Neural progenitor cell (in vitro differentiated cells): ENCODE results near the gene ARID3A. TPM values are rescaled to one million over a fixed set of nuclear protein-coding genes. Genes with fewer than 3 reads are reported as not detected.

Experiments used
- DNase-seq: peaks from one replicate; pipeline ENCODE4 v3.0.0-alpha.2; 2016; ENCODE audit warnings: low spot score
- H2AFZ ChIP-seq: fragments of 200-600 bp; sonication (generic); replicated peaks from 2 replicates; pipeline ENCODE4 v1.6.1; 2016; ENCODE audit warnings: antibody characterized with exemption
- H3F3A ChIP-seq: fragments of 200-600 bp; sonication (generic); 2 replicates; pipeline ENCODE4 v1.6.1; 2016; ENCODE audit warnings: antibody characterized with exemption, low read depth
- H3K27ac ChIP-seq: fragments of 200-600 bp; sonication (generic); 2 replicates; pipeline ENCODE4 v1.5.1; 2016; ENCODE audit warnings: mild to moderate bottlenecking
- H3K27me3 ChIP-seq: fragments of 200-600 bp; sonication (generic); 2 replicates; pipeline ENCODE4 v1.6.1; 2016; ENCODE audit warnings: mild to moderate bottlenecking, moderate library complexity
- H3K36me3 ChIP-seq: fragments of 200-600 bp; sonication (generic); 2 replicates; pipeline ENCODE4 v1.5.1; 2016
- H3K4me1 ChIP-seq: fragments of 200-600 bp; sonication (generic); 2 replicates; pipeline ENCODE4 v1.6.1; 2016; ENCODE audit warnings: mixed run types
- H3K4me2 ChIP-seq: fragments of 200-600 bp; sonication (generic); 2 replicates; pipeline ENCODE4 v1.6.1; 2016
- H3K4me3 ChIP-seq: fragments of 200-600 bp; sonication (generic); 2 replicates; pipeline ENCODE4 v1.5.1; 2016
- H3K79me2 ChIP-seq: fragments of 200-600 bp; sonication (generic); 2 replicates; pipeline ENCODE4 v1.6.1; 2016; ENCODE audit warnings: low read depth
- H3K9ac ChIP-seq: fragments of 200-600 bp; sonication (generic); 2 replicates; pipeline ENCODE4 v1.6.1; 2016
- H3K9me3 ChIP-seq: fragments of 200-600 bp; sonication (generic); 2 replicates; pipeline ENCODE4 v1.5.1; 2016; ENCODE audit warnings: low read depth
- H4K20me1 ChIP-seq: fragments of 200-600 bp; sonication (generic); 2 replicates; pipeline ENCODE4 v1.6.1; 2016; ENCODE audit warnings: low read depth
- H3K27ac Mint-ChIP-seq: 3 replicates; pipeline ENCODE4 v1.8.0; 2021; ENCODE audit warnings: mixed read lengths
- H3K27me3 Mint-ChIP-seq: 2 replicates; pipeline ENCODE4 v1.8.0; 2022; ENCODE audit warnings: low read depth, mild to moderate bottlenecking, inconsistent platforms, moderate library complexity, mixed read lengths; ENCODE audit not compliant: insufficient read depth
- H3K36me3 Mint-ChIP-seq: 3 replicates; pipeline ENCODE4 v1.8.0; 2021; ENCODE audit warnings: mixed read lengths
- H3K4me1 Mint-ChIP-seq: 3 replicates; pipeline ENCODE4 v1.8.0; 2021; ENCODE audit warnings: mixed read lengths
- H3K4me3 Mint-ChIP-seq: 3 replicates; pipeline ENCODE4 v1.8.0; 2021; ENCODE audit warnings: mild to moderate bottlenecking, moderate library complexity, mixed read lengths
- H3K9me3 Mint-ChIP-seq: 3 replicates; pipeline ENCODE4 v1.8.0; 2020; ENCODE audit warnings: mixed read lengths
- CTCF ChIP-seq: fragments of 200-600 bp; sonication (generic); IDR thresholded peaks from 2 replicates; pipeline ENCODE4 v1.5.1; 2017; ENCODE audit warnings: antibody characterized with exemption, mild to moderate bottlenecking
- EZH2 ChIP-seq: fragments of 200-600 bp; sonication (generic); IDR thresholded peaks from 2 replicates; pipeline ENCODE4 v1.6.1; 2017; ENCODE audit warnings: antibody characterized with exemption, mild to moderate bottlenecking, moderate library complexity
- EZH2phosphoT487 ChIP-seq: fragments of 200-600 bp; sonication (generic); IDR thresholded peaks from 2 replicates; pipeline ENCODE4 v1.6.1; 2017; ENCODE audit warnings: antibody characterized with exemption
- total RNA-seq: library from RNA; depleted of rRNA; stranded (reverse); fragments of >200 nt; gene quantifications from 2 replicates; pipeline ENCODE4 v1.2.3, GENCODE V29; 2015; ENCODE audit warnings: low replicate concordance

The ARID3A gene
- total RNA-seq, 1 donor from 2014 or later = 25.5 TPM

- H3K9me3 Mint-ChIP-seq = no peaks in the 10 kb centered on the region
- Histone ChIP-seq H3K4me2 (no peak overlapping the region), H3F3A (no peaks in the 10 kb centered on the region), H3K4me1 (peaks cover 10% of the 10 kb centered on the region), H3K9me3 (no peaks in the 10 kb centered on the region), H3K27ac (no peak overlapping the region), H3K36me3 (no peaks in the 10 kb centered on the region), H4K20me1 (peaks cover 82% of the 10 kb centered on the region), H3K27me3 (no peaks in the 10 kb centered on the region), H3K9ac (no peak overlapping the region), H3K79me2 (peaks cover 99% of the 10 kb centered on the region), H3K4me3 (no peak overlapping the region), H2AFZ (no peak overlapping the region)
- H3K4me3 Mint-ChIP-seq = no peak overlapping the region
- no peak for TF ChIP-seq CTCF
- no peak overlapping the region for H3K27ac Mint-ChIP-seq
- peaks cover 2% of the 10 kb centered on the region for H3K27me3 Mint-ChIP-seq
- H3K4me1 Mint-ChIP-seq = peaks cover 10% of the 10 kb centered on the region
- no peak for DNase-seq
- peaks cover 18% of the 10 kb centered on the region for H3K36me3 Mint-ChIP-seq
Measured at GRCh38 chr19:934197-934840, 8.5 kb downstream of the ARID3A start.

- H3K36me3 Mint-ChIP-seq = peaks cover 17% of the 10 kb centered on the region
- H3K27ac ChIP-seq = no peak overlapping the region
- peaks cover 99% of the 10 kb centered on the region for H3K79me2 ChIP-seq
Measured at GRCh38 chr19:934865-935479, 9.1 kb downstream of the ARID3A start.

GRCh38 chr19:936175-936546 is 10.3 kb downstream of the ARID3A start:
- Histone ChIP-seq H3K9ac (no peak overlapping the region), H3K4me1 (peaks cover 10% of the 10 kb centered on the region), H3F3A (no peaks in the 10 kb centered on the region), H3K79me2 (peaks cover 97% of the 10 kb centered on the region), H3K4me2 (no peak overlapping the region), H4K20me1 (peaks cover 89% of the 10 kb centered on the region), H3K27ac (no peak overlapping the region), H3K36me3 (no peaks in the 10 kb centered on the region), H3K27me3 (no peaks in the 10 kb centered on the region), H2AFZ (no peak overlapping the region), H3K4me3 (no peak overlapping the region), H3K9me3 (no peaks in the 10 kb centered on the region)
- H3K4me3 Mint-ChIP-seq = no peak overlapping the region
- H3K36me3 Mint-ChIP-seq = peaks cover 20% of the 10 kb centered on the region
- no peaks in the 10 kb centered on the region for H3K9me3 Mint-ChIP-seq
- H3K4me1 Mint-ChIP-seq = peaks cover 14% of the 10 kb centered on the region
- no peak overlapping the region for H3K27ac Mint-ChIP-seq
- TF ChIP-seq EZH2phosphoT487 (no peak), CTCF (no peak)
- H3K27me3 Mint-ChIP-seq = peaks cover 6% of the 10 kb centered on the region
- DNase-seq = no peak

More at GRCh38 chr19:934865-935479, 9.1 kb downstream of the ARID3A start:
- H3K9ac ChIP-seq = no peak overlapping the region
- H3K27me3 ChIP-seq = no peaks in the 10 kb centered on the region
- peaks cover 11% of the 10 kb centered on the region for H3K4me1 Mint-ChIP-seq
- peaks cover 3% of the 10 kb centered on the region for H3K27me3 Mint-ChIP-seq
- no peak overlapping the region for H3K4me2 ChIP-seq
- no peak for TF ChIP-seq CTCF
- TF ChIP-seq EZH2phosphoT487 = no peak
- TF ChIP-seq EZH2 = no peak
- DNase-seq = no peak
- no peak overlapping the region for H3K4me3 Mint-ChIP-seq
- no peaks in the 10 kb centered on the region for H3K9me3 ChIP-seq
- H3K27ac Mint-ChIP-seq = no peak overlapping the region
- H3K36me3 ChIP-seq = no peaks in the 10 kb centered on the region
- H3F3A ChIP-seq = no peaks in the 10 kb centered on the region
- no peaks in the 10 kb centered on the region for H3K9me3 Mint-ChIP-seq
- H3K4me3 ChIP-seq = no peak overlapping the region
- H3K4me1 ChIP-seq = peaks cover 10% of the 10 kb centered on the region
- no peak overlapping the region for H2AFZ ChIP-seq
- peaks cover 88% of the 10 kb centered on the region for H4K20me1 ChIP-seq
